Epithelial cell of proximal tubule (primary cell): ENCODE data around the gene CSN3. TPM values are rescaled to one million over a fixed set of nuclear protein-coding genes. Genes with fewer than 3 reads are reported as not detected.

Experiments
- DNase-seq: peaks from one replicate; pipeline ENCODE4 v3.0.0-alpha.2; 2011; ENCODE audit warnings: low read depth
- H3K4me3 ChIP-seq: 2 replicates; pipeline ENCODE4 v1.5.1; 2011; ENCODE audit warnings: low read depth, mild to moderate bottlenecking, low read length
- total RNA-seq: library from RNA; depleted of rRNA; stranded (reverse); fragments of >200 nt; gene quantifications from 2 replicates; pipeline ENCODE4 v1.2.3, GENCODE V29; 2015
- TF ChIP-seq, protein P1 (sequence below): conservative IDR thresholded peaks from 2 replicates; pipeline ENCODE4 v1.5.1; 2012; ENCODE audit warnings: low read depth, mild to moderate bottlenecking, low read length

CSN3 gene
- total RNA-seq, 1 donor from 2014 or later: not detected

DNA sequence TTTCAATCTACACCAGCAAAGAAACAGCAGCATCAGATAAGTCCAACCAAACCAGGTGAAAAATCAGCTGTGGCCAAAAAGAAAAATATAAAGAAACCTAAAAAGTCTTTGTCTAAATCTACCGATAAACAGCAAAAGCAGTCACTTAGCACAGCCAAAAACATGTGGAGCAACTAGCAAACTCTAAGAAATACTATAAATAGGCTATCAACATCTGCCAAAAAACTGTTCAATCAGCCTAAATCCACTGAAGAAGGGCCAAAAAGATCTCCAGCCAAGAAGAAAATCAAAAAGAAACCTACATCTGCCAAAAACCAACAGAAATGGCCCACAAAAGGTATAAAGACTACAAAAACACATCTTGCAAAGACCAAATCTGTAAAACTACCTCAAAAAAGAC is 55.7 kb downstream of the CSN3 start:
- DNase-seq: no peak
- TF ChIP-seq, protein P1, sequence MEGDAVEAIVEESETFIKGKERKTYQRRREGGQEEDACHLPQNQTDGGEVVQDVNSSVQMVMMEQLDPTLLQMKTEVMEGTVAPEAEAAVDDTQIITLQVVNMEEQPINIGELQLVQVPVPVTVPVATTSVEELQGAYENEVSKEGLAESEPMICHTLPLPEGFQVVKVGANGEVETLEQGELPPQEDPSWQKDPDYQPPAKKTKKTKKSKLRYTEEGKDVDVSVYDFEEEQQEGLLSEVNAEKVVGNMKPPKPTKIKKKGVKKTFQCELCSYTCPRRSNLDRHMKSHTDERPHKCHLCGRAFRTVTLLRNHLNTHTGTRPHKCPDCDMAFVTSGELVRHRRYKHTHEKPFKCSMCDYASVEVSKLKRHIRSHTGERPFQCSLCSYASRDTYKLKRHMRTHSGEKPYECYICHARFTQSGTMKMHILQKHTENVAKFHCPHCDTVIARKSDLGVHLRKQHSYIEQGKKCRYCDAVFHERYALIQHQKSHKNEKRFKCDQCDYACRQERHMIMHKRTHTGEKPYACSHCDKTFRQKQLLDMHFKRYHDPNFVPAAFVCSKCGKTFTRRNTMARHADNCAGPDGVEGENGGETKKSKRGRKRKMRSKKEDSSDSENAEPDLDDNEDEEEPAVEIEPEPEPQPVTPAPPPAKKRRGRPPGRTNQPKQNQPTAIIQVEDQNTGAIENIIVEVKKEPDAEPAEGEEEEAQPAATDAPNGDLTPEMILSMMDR: no peak
- H3K4me3 ChIP-seq: no peak overlapping the region

DNA sequence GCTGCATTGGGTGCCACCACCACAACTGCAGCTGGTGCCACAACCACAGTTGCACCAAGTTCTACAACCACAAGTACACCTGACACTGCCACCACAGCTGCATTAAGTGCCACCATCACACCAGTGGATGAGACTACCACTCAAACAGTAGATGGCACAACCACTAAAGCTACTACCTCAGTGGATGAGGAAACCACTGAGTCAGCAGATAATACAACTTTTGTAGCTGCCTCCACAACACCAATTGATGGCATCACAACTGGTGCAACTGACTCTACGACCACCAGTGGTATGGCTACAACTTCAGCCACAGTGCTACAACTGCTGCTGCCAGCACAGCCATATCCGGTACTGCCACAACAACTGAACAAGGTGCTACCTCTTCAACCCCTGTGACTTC is 57.2 kb downstream of the CSN3 start:
- TF ChIP-seq, protein P1: no peak
- no peak for DNase-seq
- no peak overlapping the region for H3K4me3 ChIP-seq

DNA sequence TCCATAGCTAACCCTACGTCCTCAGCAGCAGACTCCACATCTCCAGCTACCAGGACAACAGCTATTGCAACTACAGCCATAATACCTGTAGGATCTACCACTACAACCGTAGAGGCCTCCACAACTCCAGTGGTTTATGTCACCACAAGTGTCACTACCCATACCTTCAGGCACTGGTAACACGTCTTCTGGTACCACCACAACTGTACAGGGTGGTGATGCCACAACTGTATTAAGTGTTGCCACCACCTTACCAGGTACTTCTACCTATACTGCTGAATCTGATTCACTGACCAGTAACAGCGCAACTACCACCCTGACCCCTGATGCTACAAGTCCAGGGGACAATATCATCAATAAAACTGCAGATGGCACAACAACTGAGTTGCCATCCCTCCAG is 57.8 kb downstream of the CSN3 start:
- DNase-seq: no peak
- H3K4me3 ChIP-seq: no peak overlapping the region
- TF ChIP-seq, protein P1: no peak

Other genes with a start within 250 kb of the CSN3 start
- not detected in 2 replicates for gene STATH, start 246.6 kb upstream of the CSN3 start, total RNA-seq
- gene HTN3, start 214.1 kb upstream of the CSN3 start, total RNA-seq: not detected in 2 replicates
- not detected in 2 replicates for gene HTN1, start 192.2 kb upstream of the CSN3 start, total RNA-seq
- not detected in 2 replicates for gene PRR27, start 88.4 kb upstream of the CSN3 start, total RNA-seq
- gene ODAM, start 46.9 kb upstream of the CSN3 start, total RNA-seq: not detected in 2 replicates
- gene FDCSP, start 16.5 kb upstream of the CSN3 start, total RNA-seq: not detected in 2 replicates
- not detected in 2 replicates for gene CABS1, start 92.4 kb downstream of the CSN3 start, total RNA-seq
- not detected in 2 replicates for gene SMR3A, start 118.2 kb downstream of the CSN3 start, total RNA-seq
- not detected in 2 replicates for gene SMR3B, start 140.5 kb downstream of the CSN3 start, total RNA-seq
- gene OPRPN, start 155.3 kb downstream of the CSN3 start, total RNA-seq: not detected in 2 replicates
- gene MUC7, start 229.6 kb downstream of the CSN3 start, total RNA-seq: not detected in 2 replicates